HG02885 (cell line): ENCODE measurements around the gene PCDHB10.
"Not testable (repeated sequence)": the region's sequence is repeated elsewhere in the genome, so short reads cannot be mapped to it uniquely, and the experiment has no call there.

Experiments used
- ATAC-seq: cut with Tn5 transposase; IDR thresholded peaks from one replicate; pipeline ENCODE4 v1.9.1; 2021; ENCODE audit warnings: mild to moderate bottlenecking; ENCODE audit not compliant: unreplicated experiment, poor library complexity

PCDHB10 gene

GRCh38 chr5:141192110-141192725 is at the start of gene PCDHB10:
TSS of gene PCDHB10 (plus strand) at chr5:141192353. CDS start at chr5:141192553, 200 bp downstream.
- ATAC-seq, result no peak

- no peak for ATAC-seq
Observed at GRCh38 chr5:141149812-141150211, 42.3 kb upstream of the PCDHB10 start, which contains the start of gene PCDHB6. TSS of gene PCDHB6 (plus strand) at chr5:141150057. CDS start at chr5:141150258, 201 bp downstream.

- ATAC-seq, result no peak
Observed at GRCh38 chr5:141150224-141150992, 41.7 kb upstream of the PCDHB10 start.

DNA sequence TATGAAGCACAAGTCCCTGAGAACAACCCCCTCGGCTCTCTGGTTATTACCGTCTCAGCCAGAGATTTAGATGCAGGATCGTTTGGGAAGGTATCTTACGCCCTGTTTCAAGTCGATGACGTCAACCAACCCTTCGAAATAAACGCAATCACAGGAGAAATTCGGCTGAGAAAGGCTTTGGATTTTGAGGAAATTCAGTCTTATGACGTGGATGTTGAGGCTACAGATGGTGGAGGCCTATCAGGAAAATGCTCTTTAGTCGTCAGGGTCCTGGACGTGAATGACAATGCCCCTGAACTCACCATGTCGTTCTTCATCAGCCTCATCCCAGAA is 41.2 kb upstream of the PCDHB10 start:
- no peak for ATAC-seq

DNA sequence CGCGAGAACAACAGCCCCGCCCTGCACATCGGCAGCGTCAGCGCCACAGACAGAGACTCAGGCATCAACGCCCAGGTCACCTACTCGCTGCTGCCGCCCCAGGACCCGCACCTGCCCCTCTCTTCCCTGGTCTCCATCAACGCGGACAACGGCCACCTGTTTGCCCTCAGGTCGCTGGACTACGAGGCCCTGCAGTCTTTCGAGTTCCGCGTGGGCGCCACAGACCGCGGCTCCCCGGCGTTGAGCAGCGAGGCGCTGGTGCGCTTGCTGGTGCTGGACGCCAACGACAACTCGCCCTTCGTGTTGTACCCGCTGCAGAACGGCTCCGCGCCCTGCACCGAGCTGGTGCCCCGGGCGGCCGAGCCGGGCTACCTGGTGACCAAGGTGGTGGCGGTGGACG is 40.5 kb upstream of the PCDHB10 start:
- not testable (repeated sequence) for ATAC-seq

DNA sequence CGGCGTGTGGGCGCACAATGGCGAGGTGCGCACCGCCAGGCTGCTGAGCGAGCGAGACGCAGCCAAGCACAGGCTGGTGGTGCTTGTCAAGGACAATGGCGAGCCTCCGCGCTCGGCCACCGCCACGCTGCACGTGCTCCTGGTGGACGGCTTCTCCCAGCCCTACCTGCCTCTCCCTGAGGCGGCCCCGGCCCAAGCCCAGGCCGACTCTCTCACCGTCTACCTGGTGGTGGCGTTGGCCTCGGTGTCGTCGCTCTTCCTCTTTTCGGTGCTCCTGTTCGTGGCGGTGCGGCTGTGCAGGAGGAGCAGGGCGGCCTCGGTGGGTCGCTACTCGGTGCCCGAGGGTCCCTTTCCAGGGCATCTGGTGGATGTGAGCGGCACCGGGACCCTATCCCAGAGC is 40.1 kb upstream of the PCDHB10 start:
- ATAC-seq, result not testable (repeated sequence)

- ATAC-seq, result no peak
Observed at GRCh38 chr5:141155540-141156374, 36.4 kb upstream of the PCDHB10 start.

DNA sequence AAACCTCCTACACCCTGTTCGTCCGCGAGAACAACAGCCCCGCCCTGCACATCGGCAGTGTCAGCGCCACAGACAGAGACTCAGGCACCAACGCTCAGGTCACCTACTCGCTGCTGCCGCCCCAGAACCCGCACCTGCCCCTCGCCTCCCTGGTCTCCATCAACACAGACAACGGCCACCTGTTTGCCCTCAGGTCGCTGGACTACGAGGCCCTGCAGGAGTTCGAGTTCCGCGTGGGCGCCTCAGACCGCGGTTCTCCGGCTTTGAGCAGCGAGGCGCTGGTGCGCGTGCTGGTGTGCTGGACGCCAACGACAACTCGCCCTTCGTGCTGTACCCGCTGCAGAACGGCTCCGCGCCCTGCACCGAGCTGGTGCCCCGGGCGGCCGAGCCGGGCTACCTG is 34.8 kb upstream of the PCDHB10 start:
- ATAC-seq, result not testable (repeated sequence)

- ATAC-seq, result not testable (repeated sequence)
Observed at GRCh38 chr5:141157901-141158300, 34.3 kb upstream of the PCDHB10 start.

GRCh38 chr5:141172381-141173204 is 19.6 kb upstream of the PCDHB10 start, which contains the start of gene PCDHB7:
TSS of gene PCDHB7 (plus strand) at chr5:141172644. CDS start at chr5:141172836, 192 bp downstream.
- ATAC-seq, result no peak

DNA sequence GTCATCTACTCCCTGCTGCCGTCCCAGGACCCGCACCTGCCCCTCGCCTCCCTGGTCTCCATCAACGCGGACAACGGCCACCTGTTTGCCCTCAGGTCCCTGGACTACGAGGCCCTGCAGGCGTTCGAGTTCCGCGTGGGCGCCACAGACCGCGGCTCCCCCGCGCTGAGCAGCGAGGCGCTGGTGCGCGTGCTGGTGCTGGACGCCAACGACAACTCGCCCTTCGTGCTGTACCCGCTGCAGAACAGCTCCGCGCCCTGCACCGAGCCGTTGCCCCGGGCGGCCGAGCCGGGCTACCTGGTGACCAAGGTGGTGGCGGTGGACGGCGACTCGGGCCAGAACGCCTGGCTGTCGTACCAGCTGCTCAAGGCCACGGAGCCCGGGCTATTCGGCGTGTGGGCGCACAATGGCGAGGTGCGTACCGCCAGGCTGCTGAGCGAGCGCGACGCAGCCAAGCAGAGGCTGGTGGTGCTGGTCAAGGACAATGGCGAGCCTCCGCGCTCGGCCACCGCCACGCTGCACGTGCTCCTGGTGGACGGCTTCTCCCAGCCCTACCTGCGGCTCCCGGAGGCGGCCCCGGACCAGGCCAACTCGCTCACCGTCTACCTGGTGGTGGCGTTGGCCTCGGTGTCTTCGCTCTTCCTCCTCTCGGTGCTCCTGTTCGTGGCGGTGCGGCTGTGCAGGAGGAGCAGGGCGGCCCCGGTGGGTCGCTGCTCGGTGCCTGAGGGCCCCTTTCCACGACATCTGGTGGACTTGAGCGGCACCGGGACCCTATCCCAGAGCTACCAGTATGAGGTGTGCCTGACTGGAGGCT is 17.7 kb upstream of the PCDHB10 start:
- ATAC-seq, result not testable (repeated sequence)

DNA sequence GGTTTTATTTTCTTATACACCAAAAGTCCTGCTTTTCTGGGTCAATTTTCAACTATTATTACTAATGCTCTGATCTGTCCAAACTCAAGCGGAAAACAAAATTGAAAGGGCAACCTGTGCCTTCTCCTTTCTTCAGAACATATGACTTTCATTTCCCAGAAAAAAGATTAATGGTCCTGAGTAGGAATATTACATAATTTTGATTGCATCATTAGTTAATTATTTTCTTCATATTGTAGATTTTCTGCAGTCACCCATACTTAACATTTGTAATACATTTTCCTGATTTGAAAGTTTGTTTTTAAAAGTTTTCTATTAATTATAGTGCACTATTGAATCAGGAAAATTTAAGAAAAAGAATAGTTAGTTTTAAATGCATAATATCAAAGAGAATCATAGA is 16.2 kb upstream of the PCDHB10 start:
- no peak for ATAC-seq

DNA sequence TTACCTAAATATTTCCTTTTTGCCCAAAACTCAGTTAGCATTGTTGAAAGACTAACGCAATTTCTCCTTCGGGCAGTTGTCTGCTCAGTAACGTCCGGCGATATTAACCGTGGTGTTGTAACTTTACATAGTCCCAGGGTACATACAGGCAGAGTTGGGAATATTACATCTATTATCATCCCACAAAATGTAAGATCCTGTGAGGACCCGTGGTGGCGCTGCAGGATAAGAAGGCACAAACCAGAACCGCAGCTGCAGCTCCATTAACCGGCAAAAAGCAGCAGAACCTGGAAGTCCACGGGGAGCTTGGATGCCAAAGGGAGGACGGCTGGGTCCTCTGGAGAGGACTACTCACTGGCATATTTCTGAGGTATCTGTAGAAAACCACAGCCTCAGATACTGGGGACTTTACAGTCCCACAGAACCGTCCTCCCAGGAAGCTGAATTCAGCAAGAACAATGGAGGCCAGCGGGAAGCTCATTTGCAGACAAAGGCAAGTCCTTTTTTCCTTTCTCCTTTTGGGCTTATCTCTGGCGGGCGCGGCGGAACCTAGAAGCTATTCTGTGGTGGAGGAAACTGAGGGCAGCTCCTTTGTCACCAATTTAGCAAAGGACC is 14.5 kb upstream of the PCDHB10 start, which contains the start of gene PCDHB8:
Gene PCDHB8, plus strand, starts transcription at position 214 of the 615 bp plus-strand sequence. Its CDS starts 245 bp downstream, at position 459.
- ATAC-seq, result not testable (repeated sequence)

- ATAC-seq, result not testable (repeated sequence)
Observed at GRCh38 chr5:141179371-141179770, 12.8 kb upstream of the PCDHB10 start.

- not testable (repeated sequence) for ATAC-seq
Observed at GRCh38 chr5:141179876-141180275, 12.3 kb upstream of the PCDHB10 start.

DNA sequence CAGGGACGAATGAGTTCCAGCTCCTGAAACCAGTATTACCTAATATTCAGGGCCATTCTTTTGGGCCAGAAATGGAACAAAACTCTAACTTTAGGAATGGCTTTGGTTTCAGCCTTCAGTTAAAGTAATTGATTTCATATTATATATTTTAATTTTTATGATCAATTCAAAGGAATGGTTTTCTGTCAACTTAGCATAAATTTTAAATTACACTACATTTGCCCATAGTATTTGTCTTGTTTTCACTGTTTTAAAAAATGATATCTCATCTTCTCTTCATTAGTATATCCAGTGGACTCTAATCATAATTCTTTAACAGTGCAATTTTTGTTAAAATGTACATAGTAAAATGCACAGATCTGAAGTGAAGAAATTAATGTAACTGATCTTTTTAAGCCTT is 11.8 kb upstream of the PCDHB10 start:
- ATAC-seq, result no peak

- no peak for ATAC-seq
Observed at GRCh38 chr5:141182248-141182647, 9.9 kb upstream of the PCDHB10 start, which contains the start of gene PCDHB16. TSS of gene PCDHB16 (plus strand) at chr5:141182387. CDS start at chr5:141182560, 173 bp downstream.

DNA sequence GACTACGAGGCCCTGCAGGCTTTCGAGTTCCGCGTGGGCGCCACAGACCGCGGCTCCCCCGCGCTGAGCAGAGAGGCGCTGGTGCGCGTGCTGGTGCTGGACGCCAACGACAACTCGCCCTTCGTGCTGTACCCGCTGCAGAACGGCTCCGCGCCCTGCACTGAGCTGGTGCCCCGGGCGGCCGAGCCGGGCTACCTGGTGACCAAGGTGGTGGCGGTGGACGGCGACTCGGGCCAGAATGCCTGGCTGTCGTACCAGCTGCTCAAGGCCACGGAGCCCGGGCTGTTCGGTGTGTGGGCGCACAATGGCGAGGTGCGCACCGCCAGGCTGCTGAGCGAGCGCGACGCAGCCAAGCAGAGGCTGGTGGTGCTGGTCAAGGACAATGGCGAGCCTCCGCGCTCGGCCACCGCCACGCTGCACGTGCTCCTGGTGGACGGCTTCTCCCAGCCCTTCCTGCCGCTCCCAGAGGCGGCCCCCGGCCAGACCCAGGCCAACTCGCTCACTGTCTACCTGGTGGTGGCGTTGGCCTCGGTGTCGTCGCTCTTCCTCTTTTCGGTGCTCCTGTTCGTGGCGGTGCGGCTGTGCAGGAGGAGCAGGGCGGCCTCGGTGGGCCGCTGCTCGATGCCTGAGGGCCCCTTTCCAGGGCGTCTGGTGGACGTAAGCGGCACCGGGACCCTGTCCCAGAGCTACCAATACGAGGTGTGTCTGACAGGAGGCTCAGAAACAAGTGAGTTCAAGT is 7.9 kb upstream of the PCDHB10 start:
- not testable (repeated sequence) for ATAC-seq
